Heart right ventricle (tissue), 16 donors: ENCODE results near the gene ACAN. TPM values are rescaled to one million over a fixed set of nuclear protein-coding genes. Genes with fewer than 3 reads are reported as not detected.
"Not testable (repeated sequence)": the region's sequence is repeated elsewhere in the genome, so short reads cannot be mapped to it uniquely, and the experiment has no call there.

Experiments
- ATAC-seq, 8 donors: fragments of 200-7000 bp; cut with Tn5 transposase; one replicate each; pipeline ENCODE4 v1.9.1; 2020; ENCODE audit warnings: mild to moderate bottlenecking in 8 of 8, moderate library complexity in 8 of 8, moderate number of reproducible peaks in 1 of 8
- DNase-seq, 2 donors: peaks; one replicate each; pipeline ENCODE4 v3.0.0-alpha.2; 2020
- H3K27ac ChIP-seq, 10 donors: fragments of 200-600 bp; sonication (generic) in 2 of 10; one replicate each; pipeline versions ENCODE4 v1.5.0 to v1.8.0; 2020 to 2022; ENCODE audit warnings: mild to moderate bottlenecking in 3 of 10
- H3K27me3 ChIP-seq, 7 donors: fragments of 200-600 bp; one replicate each; pipeline ENCODE4 v1.8.0; 2021 to 2022; ENCODE audit warnings: mild to moderate bottlenecking in 2 of 7
- H3K36me3 ChIP-seq, 9 donors: fragments of 200-600 bp; sonication (generic) in 1 of 9; one replicate each; pipeline versions ENCODE4 v1.5.0 to v1.8.0; 2020 to 2022; ENCODE audit warnings: mild to moderate bottlenecking in 2 of 9
- H3K4me1 ChIP-seq, 9 donors: fragments of 200-600 bp; sonication (generic) in 1 of 9; one replicate each; pipeline versions ENCODE4 v1.5.0 to v1.8.0; 2020 to 2022; ENCODE audit warnings: mild to moderate bottlenecking in 4 of 9
- H3K4me3 ChIP-seq, 10 donors: fragments of 200-600 bp; sonication (generic) in 2 of 10; one replicate each; pipeline versions ENCODE4 v1.5.0 to v1.8.0; 2020 to 2022; ENCODE audit warnings: mild to moderate bottlenecking in 7 of 10, moderate library complexity in 2 of 10
- H3K9me3 ChIP-seq, 11 donors: fragments of 200-600 bp in 10 of 11; sonication (generic) in 2 of 11; one replicate each; pipeline versions ENCODE4 v1.5.0 to v1.8.0; 2013 to 2022; ENCODE audit warnings: mild to moderate bottlenecking in 2 of 11, control low read depth in 1 of 11, moderate library complexity in 1 of 11
- CTCF ChIP-seq, 9 donors: fragments of 200-600 bp; sonication (generic) in 2 of 9; IDR thresholded peaks; one replicate each; pipeline versions ENCODE4 v1.5.0 to v1.8.0; 2021 to 2022; ENCODE audit warnings: antibody characterized with exemption in 9 of 9, mild to moderate bottlenecking in 5 of 9, moderate library complexity in 1 of 9
- WGBS, 2 donors: extraction: QIAGEN DNeasy Blood & Tissue Kit; methylation state at CpG; one replicate each; pipeline ENCODE4 v1.1.7; 2013; ENCODE audit warnings: inconsistent platforms in 1 of 2; 5-methylcytosine and 5-hydroxymethylcytosine counted together
- intact Hi-C, 10 donors: fragments of 100-400 bp; cut with DNase I; formaldehyde crosslinking; loops; one replicate each; pipeline versions ENCODE4 v1.11.1 to v1.14.2; 2022
- polyA plus RNA-seq, 2 donors: library from polyadenylated mRNA; stranded (reverse); fragments of 200-250 nt; gene quantifications; one replicate each; pipeline ENCODE4 v1.2.3, GENCODE V29; 2013
- total RNA-seq, 10 donors: library from RNA; stranded (reverse); fragmentation: NEBNext Ultra II Directional in 3 of 10; extraction: Animal tissue kit (Norgen Biotek cat#: 25700) in 3 of 10; gene quantifications; one replicate each; pipeline versions ENCODE4 v1.2.1 to v1.2.4, GENCODE V29; 2021 to 2023
- donor health status: Arrhythmogenic right ventricular cardiomyopathy.
- donor health status: ischemic (EF 13 %, LVEDD 7.1; RV severe dilation, severe dysfunction).
- donor health status: healthy with polysubstance abuse.
- donor health status: DM: no; HTN: yes; CAD: no.
- donor health status: DM: no; HTN: no; CAD: no.
- donor health status: ischemic (EF 25% LVEDD 6.9; RV normal size, moderate dysfunction).
- donor health status: ischemic (EF 25% LVEDD 5.7; RV mildly dilated, moderate dysfunction).
- donor health status: healthy.
- donor health status: DM: yes; HTN: yes; CAD: no.
- donor health status: Ischemic cardiomyopathy.
- donor health status: ischemic (EF 35%, LVEDD 5.7; RV mildly dilated, moderate dysfunction).
- donor health status: nonischemic (EF 11% LVEDD 7.7; RV severe dilation, severe dysfunction).
- donor health status: DM: yes; HTN: yes; CAD: no.
- donor health status: PGD.
- donor health status: ischemic (EF 29% LVEDD 5.4; RV normal size, mild dysfunction).
- donor health status: nonischemic (EF 23%, LVEDD 6.1; RV moderate dilation, normal function).

ACAN gene
- total and polyA plus RNA-seq, 12 donors = 0.08 to 0.66 (median 0.19) TPM; not detected in 2

DNA sequence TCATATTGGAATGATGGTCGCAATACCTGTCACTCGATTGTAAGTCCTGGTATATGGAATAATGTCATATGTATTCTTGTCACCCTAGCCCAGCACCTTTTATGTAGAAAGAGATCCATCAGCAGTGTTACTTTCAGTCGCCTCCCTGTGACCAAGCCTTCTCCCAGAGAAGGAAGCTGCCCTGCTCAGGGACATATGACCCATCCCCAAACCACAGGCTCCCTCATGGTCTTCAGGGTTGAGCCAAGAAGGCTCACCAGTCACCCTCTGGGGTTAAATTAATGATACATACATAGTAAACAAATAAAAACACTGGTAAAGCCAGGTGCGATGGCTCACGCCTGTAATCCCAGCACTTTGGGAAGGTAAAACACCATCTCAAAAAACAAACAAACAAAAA is 114.5 kb downstream of the ACAN start:
- Histone ChIP-seq H3K4me3 (no peak overlapping the region), H3K27me3 (no peaks in the 10 kb centered on the region), H3K9me3 (no peaks in the 10 kb centered on the region), H3K27ac (peak overlapping the region in 3 of 10 donors; percentile 63 to 81 (median 72)), H3K4me1 (peaks cover 0 to 42% (median 12%) of the 10 kb centered on the region in 9 donors), H3K36me3 (no peaks in the 10 kb centered on the region)
- 91 to 93% methylated on average over 5 of the region's 5 CpGs for WGBS, 2 donors
- DNase-seq (no peak), ATAC-seq (no peak)
- TF ChIP-seq CTCF (IDR thresholded peaks at IDR 0.05) = no peak
- intact Hi-C loops = no loop called here

DNA sequence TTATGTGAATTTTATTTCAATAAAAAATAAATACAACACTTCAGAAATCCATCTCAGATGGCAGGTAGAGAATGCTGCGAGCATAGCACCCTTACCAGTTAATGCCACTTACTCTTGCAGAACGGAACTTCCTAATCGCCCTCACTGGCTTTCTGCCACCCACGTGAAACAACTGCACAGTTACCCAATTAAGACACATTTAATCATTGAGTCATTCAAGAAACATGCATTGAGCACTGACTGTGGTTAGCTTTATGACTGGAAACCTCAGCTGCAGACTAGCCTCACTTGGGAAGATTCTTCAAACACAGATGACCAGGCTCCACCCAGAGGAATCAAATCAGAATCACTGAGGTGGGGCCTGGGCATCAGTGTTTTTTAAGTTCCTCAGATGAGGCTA is 115.5 kb downstream of the ACAN start:
- no peaks in the 10 kb centered on the region for H3K9me3 ChIP-seq
- ATAC-seq = peak; percentile 70 to 96 (median 86)
- 27 to 34% methylated on average over 4 of the region's 4 CpGs for WGBS, 2 donors
- no peak overlapping the region for H3K4me3 ChIP-seq
- no peaks in the 10 kb centered on the region for H3K36me3 ChIP-seq
- intact Hi-C loops = no loop called here
- no peak for TF ChIP-seq CTCF (IDR thresholded peaks at IDR 0.05)
- H3K27ac ChIP-seq = peak overlapping the region in 7 of 10 donors; percentile 15 to 81 (median 53)
- no peaks in the 10 kb centered on the region for H3K27me3 ChIP-seq
- DNase-seq = peak; percentile 28 to 74
- peaks cover 0 to 37% (median 10%) of the 10 kb centered on the region in 9 donors for H3K4me1 ChIP-seq

GRCh38 chr15:88920186-88920891 is 117.1 kb downstream of the ACAN start:
- DNase-seq = no peak
- ATAC-seq = no peak
- no peaks in the 10 kb centered on the region for H3K9me3 ChIP-seq
- 78 to 83% methylated on average over 9 of the region's 9 CpGs for WGBS, 2 donors
- H3K4me1 ChIP-seq = peaks cover 0 to 34% (median 7%) of the 10 kb centered on the region in 9 donors
- H3K4me3 ChIP-seq = no peak overlapping the region
- intact Hi-C loops = no loop called here
- H3K36me3 ChIP-seq = no peaks in the 10 kb centered on the region
- H3K27me3 ChIP-seq = no peaks in the 10 kb centered on the region
- no peak for TF ChIP-seq CTCF (IDR thresholded peaks at IDR 0.05)
- H3K27ac ChIP-seq = no peak overlapping the region

DNA sequence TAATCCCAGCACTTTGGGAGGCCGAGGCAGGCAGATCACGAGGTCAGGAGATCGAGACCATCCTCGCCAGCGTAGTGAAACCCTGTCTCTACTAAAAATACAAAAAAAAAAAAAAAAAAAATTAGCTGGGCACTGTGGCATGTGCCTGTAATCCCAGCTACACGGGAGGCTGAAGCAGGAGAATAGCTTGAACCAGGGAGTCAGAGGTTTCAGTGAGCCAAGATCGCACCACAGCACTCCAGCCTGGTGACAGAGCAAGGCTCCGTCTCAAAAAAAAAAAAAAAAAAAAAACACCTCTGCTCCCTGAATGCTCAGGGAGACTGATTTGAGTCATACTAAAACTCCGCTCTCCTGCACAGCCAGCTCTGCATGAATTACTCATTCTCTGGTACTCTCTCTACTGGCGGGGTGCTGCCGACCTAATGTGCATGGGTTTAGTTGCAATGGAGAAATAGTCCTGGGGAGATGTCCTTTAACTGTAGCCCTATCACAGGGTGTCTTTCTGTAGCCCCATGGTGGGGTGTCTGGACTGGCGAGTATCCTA is 117.7 kb downstream of the ACAN start:
- ATAC-seq, H3K27ac ChIP-seq, DNase-seq, H3K27me3 ChIP-seq, H3K4me3 ChIP-seq, H3K36me3 ChIP-seq, H3K9me3 ChIP-seq: not testable (repeated sequence)
- WGBS, 2 donors = 92 to 93% methylated on average over 12 of the region's 12 CpGs
- intact Hi-C loops = loop anchor here in 1 of 10 donors (1.0 kb wide), 1 partner anchor 77 kb away; no protein-coding TSS in a partner anchor
- peaks cover 0 to 33% (median 7%) of the 10 kb centered on the region in 9 donors for H3K4me1 ChIP-seq

Other genes starting within 250 kb of the ACAN start
- 1 to 10 TPM; 4.0 to 9.5 (median 5.6) TPM for gene AEN, start 182.1 kb upstream of the ACAN start, total RNA-seq
- 10 to 100 TPM in 1 of 2 donors, 1 to 10 TPM in 1; 3.4 to 13.2 TPM for gene AEN, start 182.1 kb upstream of the ACAN start, polyA plus RNA-seq
- gene ISG20, start 164.4 kb upstream of the ACAN start, total RNA-seq = 10 to 100 TPM in 1 of 10 donors, 1 to 10 TPM in 9; 2.0 to 23.0 (median 4.5) TPM
- 10 to 100 TPM in 1 of 2 donors, 1 to 10 TPM in 1; 3.6 to 13.8 TPM for gene ISG20, start 164.4 kb upstream of the ACAN start, polyA plus RNA-seq
- gene HAPLN3, start 92.1 kb downstream of the ACAN start, total RNA-seq = 10 to 100 TPM in 1 of 10 donors, 1 to 10 TPM in 9; 1.2 to 25.8 (median 3.7) TPM
- 1 to 10 TPM; 3.8 to 7.3 TPM for gene HAPLN3, start 92.1 kb downstream of the ACAN start, polyA plus RNA-seq
- gene MFGE8, start 109.9 kb downstream of the ACAN start, total RNA-seq = 100 to 1,000 TPM; 359 to 690 (median 511) TPM
- gene MFGE8, start 109.9 kb downstream of the ACAN start, polyA plus RNA-seq = 100 to 1,000 TPM; 414 to 528 TPM